Cardiac septum (tissue), 1 donor: ENCODE results near the gene LCE2B. TPM values are rescaled to one million over a fixed set of nuclear protein-coding genes. Genes with fewer than 3 reads are reported as not detected.

ENCODE experiments used
- DNase-seq: peaks from one replicate; pipeline ENCODE4 v3.0.0-alpha.2; 2020; ENCODE audit warnings: low spot score
- intact Hi-C: fragments of 100-400 bp; cut with DNase I; formaldehyde crosslinking; loops from one replicate; pipeline ENCODE4 v1.14.0; 2022
- total RNA-seq: library from RNA; stranded (reverse); fragmentation: NEBNext Ultra II Directional; extraction: Animal tissue kit (Norgen Biotek cat#: 25700); gene quantifications from one replicate; pipeline ENCODE4 v1.2.1, GENCODE V29; 2021
- donor health status: DM: no; HTN: no; CAD: no.

LCE2B gene
- total RNA-seq, 1 donor from 2014 or later, result not detected

GRCh38 chr1:152725261-152725660 lies 39.3 kb downstream of the LCE2B start:
- no peak for DNase-seq
- intact Hi-C loops, result no loop called here

GRCh38 chr1:152728986-152729385 lies 43.1 kb downstream of the LCE2B start:
- DNase-seq, result no peak
- intact Hi-C loops, result no loop called here

GRCh38 chr1:152735648-152736047 lies 49.7 kb downstream of the LCE2B start:
- intact Hi-C loops, result no loop called here
- DNase-seq, result no peak

Other genes with a start within 250 kb of the LCE2B start
- not detected for gene LCE5A, start 175.3 kb upstream of the LCE2B start, total RNA-seq
- not detected for gene CRCT1, start 171.6 kb upstream of the LCE2B start, total RNA-seq
- gene LCE3E, start 119.3 kb upstream of the LCE2B start, total RNA-seq, result not detected
- gene LCE3D, start 105.6 kb upstream of the LCE2B start, total RNA-seq, result not detected
- gene LCE3C, start 85.9 kb upstream of the LCE2B start, total RNA-seq, result not detected
- gene LCE3B, start 72.3 kb upstream of the LCE2B start, total RNA-seq, result not detected
- not detected for gene LCE3A, start 63.0 kb upstream of the LCE2B start, total RNA-seq
- gene LCE2D, start 22.7 kb upstream of the LCE2B start, total RNA-seq, result not detected
- gene LCE2C, start 10.8 kb upstream of the LCE2B start, total RNA-seq, result not detected
- not detected for gene LCE2A, start 12.2 kb downstream of the LCE2B start, total RNA-seq
- not detected for gene LCE4A, start 22.0 kb downstream of the LCE2B start, total RNA-seq
- gene KPRP, start 71.9 kb downstream of the LCE2B start, total RNA-seq, result not detected
- gene LCE1F, start 89.0 kb downstream of the LCE2B start, total RNA-seq, result not detected
- not detected for gene LCE1E, start 100.1 kb downstream of the LCE2B start, total RNA-seq
- gene LCE1D, start 110.6 kb downstream of the LCE2B start, total RNA-seq, result not detected
- gene LCE1C, start 120.5 kb downstream of the LCE2B start, total RNA-seq, result not detected
- gene LCE1B, start 125.8 kb downstream of the LCE2B start, total RNA-seq, result not detected
- not detected for gene LCE1A, start 141.3 kb downstream of the LCE2B start, total RNA-seq
- not detected for gene LCE6A, start 156.7 kb downstream of the LCE2B start, total RNA-seq
- gene LCE7A, start 173.9 kb downstream of the LCE2B start, total RNA-seq, result not detected
- not detected for gene SMCP, start 192.2 kb downstream of the LCE2B start, total RNA-seq
- gene IVL, start 222.4 kb downstream of the LCE2B start, total RNA-seq, result not detected